Body of pancreas (tissue), 4 donors: ENCODE measurements around the gene FAM193A. TPM values are rescaled to one million over a fixed set of nuclear protein-coding genes. Genes with fewer than 3 reads are reported as not detected.

Experiments used
- ATAC-seq: fragments of 150-250 bp; one replicate; pipeline ENCODE4 v1.9.1; 2016
- DNase-seq, 4 donors: peaks; one replicate each; pipeline ENCODE4 v3.0.0-alpha.2; 2019
- H3K27ac ChIP-seq, 4 donors: fragments of 200-600 bp; sonication (generic); 1 replicate in 3 of 4; 2 replicates in 1 of 4; pipeline versions ENCODE4 v1.5.1 to v1.6.1; 2016 to 2019; ENCODE audit warnings: mild to moderate bottlenecking in 1 of 4, mixed read lengths in 1 of 4, moderate library complexity in 1 of 4
- H3K27me3 ChIP-seq, 2 donors: fragments of 200-600 bp; sonication (generic); one replicate each; pipeline ENCODE4 v1.6.0; 2016; ENCODE audit warnings: mild to moderate bottlenecking in 1 of 2
- H3K36me3 ChIP-seq, 2 donors: fragments of 200-600 bp; sonication (generic); replicated peaks in 1 of 2; 2 replicates each; pipeline ENCODE4 v1.5.1; 2016; ENCODE audit warnings: low read depth in 2 of 2; ENCODE audit not compliant: insufficient read depth in 1 of 2
- H3K4me1 ChIP-seq: fragments of 200-600 bp; sonication (generic); one replicate; pipeline ENCODE4 v1.6.0; 2016
- H3K4me3 ChIP-seq, 2 donors: fragments of 200-600 bp; sonication (generic); 1 replicate in 1 of 2; 2 replicates in 1 of 2; pipeline ENCODE4 v1.5.1; 2016 to 2019
- H3K9me3 ChIP-seq, 3 donors: fragments of 200-600 bp; sonication (generic); 1 replicate in 2 of 3; 2 replicates in 1 of 3; pipeline ENCODE4 v1.5.1; 2016
- POLR2A ChIP-seq, 3 donors: fragments of 450-650 bp; IDR thresholded peaks; one replicate each; pipeline ENCODE4 v1.6.1; 2016; ENCODE audit warnings: antibody characterized with exemption in 3 of 3, mild to moderate bottlenecking in 2 of 3
- WGBS, 2 donors: methylation state at CpG; one replicate each; pipeline ENCODE4 v1.1.5; 2017; 5-methylcytosine and 5-hydroxymethylcytosine counted together
- intact Hi-C: fragments of 100-400 bp; cut with DNase I; formaldehyde crosslinking; loops from one replicate; pipeline ENCODE4 v1.15.1; 2023
- total RNA-seq, 2 donors: library from RNA; depleted of rRNA; stranded (reverse); fragments of >200 nt; gene quantifications; one replicate each; pipeline ENCODE4 v1.1.0, GENCODE V29; 2016
- TF ChIP-seq, protein P1 (sequence below), 7 experiments: fragments of 450-650 bp in 4 of 7; fragments of 200-600 bp in 3 of 7; sonication (generic) in 3 of 7; IDR thresholded peaks; one replicate each; pipeline ENCODE4 v1.5.1; 2016 to 2019; ENCODE audit warnings: antibody characterized with exemption in 7 of 7

Gene FAM193A
- total RNA-seq, 2 donors from 2014 or later = 14.8 to 22.7 TPM

DNA sequence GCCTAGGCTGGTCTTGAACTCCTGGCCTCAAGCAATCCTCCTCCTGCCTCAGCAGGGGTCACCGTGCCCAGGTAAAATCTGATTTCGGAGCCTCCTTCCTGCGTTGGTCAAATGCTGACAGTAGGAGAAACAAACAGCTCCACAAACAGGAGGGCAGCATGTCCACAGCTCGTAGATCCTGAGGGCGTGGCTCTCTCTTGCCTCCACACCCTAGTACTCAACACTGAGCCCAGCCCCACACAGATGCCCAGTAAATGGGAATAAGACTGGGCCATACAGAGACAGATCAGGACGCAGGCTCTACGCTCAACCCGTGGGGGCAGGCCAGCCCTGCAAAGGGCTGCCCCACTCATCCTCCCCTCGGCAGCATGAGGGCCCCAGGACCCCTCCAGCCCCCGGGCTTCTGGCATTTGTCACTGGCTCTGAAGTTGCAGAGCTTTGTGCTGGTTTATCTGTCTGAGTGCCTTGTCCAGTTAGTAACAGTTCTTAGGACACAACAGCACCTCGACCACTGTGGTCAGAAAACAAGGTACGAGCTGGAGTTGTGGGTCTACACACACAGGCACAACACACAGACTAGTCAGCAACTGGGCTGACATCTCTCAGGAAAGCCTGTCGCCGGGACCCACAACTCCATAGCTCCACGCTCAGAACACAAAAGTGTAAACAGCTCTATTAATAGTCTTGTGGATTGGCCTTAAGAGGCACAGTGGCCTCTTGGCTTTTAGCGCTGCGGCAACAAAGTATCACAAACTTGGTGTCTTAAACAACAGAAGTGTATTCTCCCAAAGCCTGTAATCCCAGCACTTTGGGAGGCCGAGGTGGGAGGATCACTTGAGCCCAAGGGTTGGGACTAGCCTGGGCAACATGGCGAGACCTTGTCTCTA lies 214.5 kb downstream of the FAM193A start:
- Histone ChIP-seq H3K4me1 (peaks cover 16% of the 10 kb centered on the region), H3K27ac (no peak overlapping the region), H3K27me3 (no peaks in the 10 kb centered on the region), H3K36me3 (peaks cover 9 to 11% of the 10 kb centered on the region in 2 donors), H3K9me3 (no peaks in the 10 kb centered on the region), H3K4me3 (no peak overlapping the region)
- ATAC-seq = no peak
- no peak for TF ChIP-seq POLR2A (IDR thresholded peaks at IDR 0.05)
- TF ChIP-seq, protein P1, sequence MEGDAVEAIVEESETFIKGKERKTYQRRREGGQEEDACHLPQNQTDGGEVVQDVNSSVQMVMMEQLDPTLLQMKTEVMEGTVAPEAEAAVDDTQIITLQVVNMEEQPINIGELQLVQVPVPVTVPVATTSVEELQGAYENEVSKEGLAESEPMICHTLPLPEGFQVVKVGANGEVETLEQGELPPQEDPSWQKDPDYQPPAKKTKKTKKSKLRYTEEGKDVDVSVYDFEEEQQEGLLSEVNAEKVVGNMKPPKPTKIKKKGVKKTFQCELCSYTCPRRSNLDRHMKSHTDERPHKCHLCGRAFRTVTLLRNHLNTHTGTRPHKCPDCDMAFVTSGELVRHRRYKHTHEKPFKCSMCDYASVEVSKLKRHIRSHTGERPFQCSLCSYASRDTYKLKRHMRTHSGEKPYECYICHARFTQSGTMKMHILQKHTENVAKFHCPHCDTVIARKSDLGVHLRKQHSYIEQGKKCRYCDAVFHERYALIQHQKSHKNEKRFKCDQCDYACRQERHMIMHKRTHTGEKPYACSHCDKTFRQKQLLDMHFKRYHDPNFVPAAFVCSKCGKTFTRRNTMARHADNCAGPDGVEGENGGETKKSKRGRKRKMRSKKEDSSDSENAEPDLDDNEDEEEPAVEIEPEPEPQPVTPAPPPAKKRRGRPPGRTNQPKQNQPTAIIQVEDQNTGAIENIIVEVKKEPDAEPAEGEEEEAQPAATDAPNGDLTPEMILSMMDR (IDR thresholded peaks at IDR 0.05) = no peak
- intact Hi-C loops = no loop called here
- WGBS, 2 donors = 87 to 91% methylated on average over 16 to 19 of the region's 19 CpGs
- no peak for DNase-seq

DNA sequence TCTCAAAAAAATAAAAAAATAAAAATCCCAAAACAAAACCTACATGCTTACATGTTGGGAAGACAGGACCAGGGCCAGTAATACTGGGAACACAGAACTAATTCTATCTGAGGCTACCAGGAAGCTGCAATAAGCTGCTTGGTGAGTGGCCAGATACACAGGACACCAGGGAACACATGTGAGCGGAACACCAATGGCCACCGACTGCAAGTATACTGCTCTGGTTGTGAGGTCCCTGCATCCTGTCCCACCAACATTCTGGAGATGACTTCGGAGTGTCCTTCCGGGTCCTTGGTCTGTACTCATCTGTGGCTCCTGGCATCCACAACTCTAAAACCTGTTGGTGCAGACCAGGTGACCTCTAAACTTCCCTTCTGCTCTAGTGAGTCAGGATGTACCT lies 217.0 kb downstream of the FAM193A start:
- 82 to 91% methylated on average over 4 of the region's 4 CpGs for WGBS, 2 donors
- TF ChIP-seq, protein P1 (IDR thresholded peaks at IDR 0.05) = no peak
- TF ChIP-seq POLR2A (IDR thresholded peaks at IDR 0.05) = no peak
- Histone ChIP-seq H3K27me3 (no peaks in the 10 kb centered on the region), H3K4me1 (peaks cover 24% of the 10 kb centered on the region), H3K9me3 (no peaks in the 10 kb centered on the region), H3K36me3 (no peaks in the 10 kb centered on the region), H3K27ac (no peak overlapping the region), H3K4me3 (no peak overlapping the region)
- intact Hi-C loops = no loop called here
- DNase-seq (no peak), ATAC-seq (no peak)

DNA sequence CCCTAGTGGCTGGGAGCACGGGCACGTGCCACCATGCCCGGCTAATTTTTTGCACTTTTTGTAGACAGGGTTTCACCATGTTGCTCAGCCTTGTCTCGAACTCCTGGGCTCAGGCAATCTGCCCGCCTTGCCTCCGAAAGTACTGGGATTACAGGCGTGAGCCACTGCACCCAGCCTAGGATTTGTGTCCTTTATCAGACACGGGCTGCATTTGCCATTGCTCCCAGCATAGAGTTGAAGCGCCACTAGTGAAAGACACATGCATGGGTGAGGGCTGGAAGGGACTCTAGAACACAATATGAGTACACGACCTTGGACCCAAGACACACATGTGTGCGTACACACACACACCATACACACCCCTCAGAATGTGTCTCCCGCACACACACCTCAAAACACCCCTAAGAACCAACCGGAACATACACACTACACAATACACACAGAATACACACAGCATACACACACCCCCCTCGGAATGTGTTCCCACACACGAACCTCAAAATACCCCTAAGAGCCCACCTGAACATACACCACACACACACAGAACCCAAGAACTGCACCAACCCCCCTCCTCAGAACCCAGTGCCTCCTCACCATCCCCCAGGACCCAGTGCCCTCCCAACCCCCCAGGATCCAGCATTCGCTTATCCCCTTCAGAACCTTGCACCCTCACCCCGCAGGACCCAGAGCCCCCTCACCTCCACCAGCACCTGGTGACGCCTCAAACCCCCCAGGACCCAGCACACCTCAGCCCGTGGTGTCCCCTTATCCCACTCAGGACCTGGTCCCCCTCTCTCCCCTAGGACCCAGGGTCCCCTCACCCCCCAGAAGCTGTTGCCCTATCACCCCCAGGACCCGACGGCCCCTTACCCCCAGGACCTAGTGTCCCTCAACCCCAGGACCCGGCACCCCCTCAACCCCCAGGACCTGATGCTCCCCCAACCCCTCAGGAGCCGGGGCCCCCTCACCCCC lies 218.7 kb downstream of the FAM193A start:
- H3K9me3 ChIP-seq = no peaks in the 10 kb centered on the region
- intact Hi-C loops = loop anchor here (5.0 kb wide), 1 partner anchor 182 kb away; no protein-coding TSS in a partner anchor
- 26 to 33% methylated on average over 20 to 22 of the region's 23 CpGs for WGBS, 2 donors
- peaks cover 30% of the 10 kb centered on the region for H3K4me1 ChIP-seq
- H3K36me3 ChIP-seq = no peaks in the 10 kb centered on the region
- peak overlapping the region; percentile 16 to 60 for H3K4me3 ChIP-seq
- TF ChIP-seq, protein P1 (IDR thresholded peaks at IDR 0.05) = no peak
- no peak for TF ChIP-seq POLR2A (IDR thresholded peaks at IDR 0.05)
- peak overlapping the region in 3 of 4 donors; percentile 70 to 94 (median 88) for H3K27ac ChIP-seq
- DNase-seq (no peak), ATAC-seq (no peak)
- H3K27me3 ChIP-seq = no peaks in the 10 kb centered on the region

DNA sequence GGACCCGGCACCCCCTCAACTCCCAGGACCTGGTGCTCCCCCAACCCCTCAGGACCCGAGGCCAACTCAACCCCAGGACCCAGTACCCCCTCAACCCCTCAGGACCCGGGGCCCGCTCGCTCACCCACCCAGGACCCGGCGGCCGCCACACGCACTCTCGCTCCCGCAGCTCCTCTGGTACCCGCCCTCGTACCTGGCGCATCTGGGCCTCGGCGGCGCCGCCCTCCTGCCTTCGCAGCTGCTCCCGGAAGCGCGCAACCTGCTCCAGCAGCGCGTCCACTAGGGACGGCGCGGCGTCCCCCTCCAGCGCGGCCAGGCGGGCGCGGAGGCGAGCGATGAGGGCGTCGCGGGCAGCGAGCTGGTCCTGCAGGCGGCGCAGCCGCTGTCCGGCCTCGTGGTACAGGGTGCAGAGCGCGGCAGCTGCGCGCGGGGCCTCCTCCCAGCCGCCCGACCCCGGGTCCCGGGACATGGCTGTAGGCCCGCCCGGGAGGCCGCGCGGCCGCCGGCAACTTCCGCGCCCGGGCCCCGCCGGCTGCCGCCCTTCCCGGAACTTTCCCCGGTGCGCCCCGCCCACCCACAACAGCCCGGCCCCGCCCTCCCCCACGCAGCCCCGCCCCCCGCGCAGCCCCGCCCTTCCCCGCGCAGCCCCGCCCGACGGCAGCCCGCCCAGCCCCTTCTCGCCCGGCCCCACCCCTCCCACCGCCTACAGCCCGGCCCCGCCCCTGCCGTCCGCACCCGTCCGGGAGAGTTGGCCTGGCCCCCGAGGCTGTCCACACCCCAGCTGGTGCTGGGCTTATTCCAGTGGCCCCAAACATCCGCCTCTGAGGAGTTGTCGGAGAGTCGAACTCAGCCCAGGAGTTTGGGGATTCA lies 219.6 kb downstream of the FAM193A start, which contains the start of gene TNIP2:
TNIP2 (minus strand) TSS at position 516 of the 870 bp plus-strand sequence; CDS start at position 469, 47 bp downstream.
- TF ChIP-seq POLR2A (IDR thresholded peaks at IDR 0.05) = peak; percentile 37 to 57 (median 46)
- TF ChIP-seq, protein P1 (IDR thresholded peaks at IDR 0.05) = peak; percentile 23 to 79 (median 49)
- H3K4me3 ChIP-seq = peak within 1 kb of the TSS; percentile 16 to 60
- peaks cover 39% of the 10 kb centered on the region for H3K4me1 ChIP-seq
- DNase-seq (peak; percentile 85 to 92 (median 89)), ATAC-seq (peak; percentile 79)
- no peaks in the 10 kb centered on the region for H3K36me3 ChIP-seq
- intact Hi-C loops = loop anchor here (5.0 kb wide), 1 partner anchor 181 kb away; no protein-coding TSS in a partner anchor
- no peaks in the 10 kb centered on the region for H3K27me3 ChIP-seq
- 0% methylated on average over 3 to 62 of the region's 96 CpGs for WGBS, 2 donors
- H3K27ac ChIP-seq = peak within 1 kb of the TSS; percentile 70 to 94 (median 86)
- H3K9me3 ChIP-seq = no peaks in the 10 kb centered on the region
